ENCODE measurements around the gene AOPEP.

AOPEP gene

DNA sequence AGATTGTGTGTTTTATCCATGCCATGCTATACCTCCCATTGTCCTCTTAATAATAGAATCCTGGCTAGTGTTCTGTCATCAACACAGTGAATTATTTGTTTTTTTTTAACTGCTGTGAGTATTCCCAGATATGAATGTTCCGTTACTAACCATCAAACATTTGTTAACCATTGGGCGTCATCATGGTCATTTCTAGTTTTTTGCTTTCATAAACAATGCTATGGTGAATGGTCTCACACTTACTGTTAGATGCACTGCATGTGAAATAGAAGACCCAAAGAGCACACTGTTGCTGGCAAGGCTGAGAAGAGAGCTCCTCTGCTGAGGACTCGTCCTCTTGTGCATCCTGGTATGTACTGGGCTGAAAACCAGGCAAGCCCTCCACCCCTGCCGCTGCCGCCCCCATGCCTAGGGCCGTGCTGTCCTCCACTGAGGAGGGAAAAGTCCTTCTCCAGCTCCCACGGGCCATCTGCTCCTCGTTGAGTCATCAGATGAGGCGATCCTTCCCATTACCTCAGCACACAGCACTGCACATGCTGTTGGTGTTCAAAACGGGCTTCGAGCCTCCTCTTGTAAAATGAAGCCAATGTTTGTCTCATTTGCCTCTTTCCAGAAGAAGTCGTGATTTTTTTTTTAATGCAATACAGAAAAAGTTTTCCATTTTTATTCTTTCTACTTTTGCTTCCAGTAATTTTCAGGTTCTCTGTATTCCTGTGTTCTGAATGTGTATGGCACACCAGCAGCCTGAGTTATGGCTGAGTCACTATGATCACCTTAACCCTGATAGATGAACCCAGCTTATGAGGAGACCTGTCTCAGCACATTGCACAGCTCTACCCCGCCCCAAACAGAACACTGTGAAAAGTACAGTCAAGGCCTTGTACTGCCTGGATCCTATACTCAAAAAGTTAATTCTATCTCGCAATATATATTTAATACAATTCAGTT lies 219.0 kb downstream of the AOPEP start:
- DNase-seq (ENCODE audit: extremely low read depth, low read depth): no peak
- TF ChIP-seq, protein P1, sequence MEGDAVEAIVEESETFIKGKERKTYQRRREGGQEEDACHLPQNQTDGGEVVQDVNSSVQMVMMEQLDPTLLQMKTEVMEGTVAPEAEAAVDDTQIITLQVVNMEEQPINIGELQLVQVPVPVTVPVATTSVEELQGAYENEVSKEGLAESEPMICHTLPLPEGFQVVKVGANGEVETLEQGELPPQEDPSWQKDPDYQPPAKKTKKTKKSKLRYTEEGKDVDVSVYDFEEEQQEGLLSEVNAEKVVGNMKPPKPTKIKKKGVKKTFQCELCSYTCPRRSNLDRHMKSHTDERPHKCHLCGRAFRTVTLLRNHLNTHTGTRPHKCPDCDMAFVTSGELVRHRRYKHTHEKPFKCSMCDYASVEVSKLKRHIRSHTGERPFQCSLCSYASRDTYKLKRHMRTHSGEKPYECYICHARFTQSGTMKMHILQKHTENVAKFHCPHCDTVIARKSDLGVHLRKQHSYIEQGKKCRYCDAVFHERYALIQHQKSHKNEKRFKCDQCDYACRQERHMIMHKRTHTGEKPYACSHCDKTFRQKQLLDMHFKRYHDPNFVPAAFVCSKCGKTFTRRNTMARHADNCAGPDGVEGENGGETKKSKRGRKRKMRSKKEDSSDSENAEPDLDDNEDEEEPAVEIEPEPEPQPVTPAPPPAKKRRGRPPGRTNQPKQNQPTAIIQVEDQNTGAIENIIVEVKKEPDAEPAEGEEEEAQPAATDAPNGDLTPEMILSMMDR (IDR thresholded peaks at IDR 0.05; ENCODE audit: low read depth, low read length): no peak

DNA sequence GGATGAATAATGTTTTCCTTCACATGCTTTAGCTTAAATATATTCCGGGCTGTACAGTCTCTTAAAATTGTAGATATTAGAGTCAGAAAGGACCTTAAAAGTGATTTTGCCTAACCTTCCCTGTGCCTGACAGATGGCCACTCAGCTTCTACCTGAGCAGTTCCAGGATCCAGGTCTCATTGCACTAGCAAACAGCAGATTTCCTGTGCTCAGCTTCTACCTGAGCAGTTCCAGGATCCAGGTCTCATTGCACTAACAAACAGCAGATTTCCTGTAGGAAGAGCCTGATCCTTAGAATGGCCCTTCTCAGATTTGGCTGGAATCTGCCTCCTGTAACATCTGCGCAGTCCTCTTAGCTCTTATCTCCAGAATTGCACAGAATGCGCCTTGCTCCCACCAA lies 219.8 kb downstream of the AOPEP start:
- DNase-seq (ENCODE audit: extremely low read depth, low read depth): no peak
- TF ChIP-seq, protein P1 (IDR thresholded peaks at IDR 0.05; ENCODE audit: low read depth, low read length): no peak

DNA sequence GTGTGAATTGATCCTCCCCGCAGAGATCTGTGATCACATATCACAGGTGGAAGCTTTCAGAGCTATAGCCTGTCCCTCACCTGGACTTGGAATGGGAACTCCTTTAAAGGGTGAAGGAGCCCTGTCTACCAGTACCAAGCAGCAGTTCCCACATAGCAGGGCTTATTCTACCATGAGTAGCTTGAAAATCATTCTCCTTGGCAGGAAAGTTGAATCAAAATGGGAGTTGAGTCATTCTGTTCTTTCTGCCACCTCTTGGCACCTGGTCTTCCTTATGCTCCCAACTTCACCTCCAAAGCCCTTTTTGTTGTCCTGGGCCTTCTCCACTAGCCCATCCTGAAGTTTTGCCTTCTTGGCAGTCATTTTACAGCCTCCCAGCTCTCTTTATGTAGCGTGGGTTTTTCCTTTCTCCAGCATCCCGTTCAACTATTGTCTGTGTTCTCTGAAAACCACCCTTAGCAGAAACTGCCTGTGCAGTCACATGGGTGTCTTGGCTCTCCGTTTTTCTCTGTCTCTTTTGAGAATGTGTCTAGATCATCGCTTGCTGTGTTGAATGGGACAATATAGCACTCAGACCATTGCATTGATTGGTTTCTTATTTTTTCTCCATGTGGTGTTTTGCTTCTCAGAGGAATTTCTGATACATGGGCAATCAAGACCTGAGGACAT lies 222.2 kb downstream of the AOPEP start:
- no peak for DNase-seq (ENCODE audit: extremely low read depth, low read depth)
- TF ChIP-seq, protein P1 (IDR thresholded peaks at IDR 0.05; ENCODE audit: low read depth, low read length): no peak

DNA sequence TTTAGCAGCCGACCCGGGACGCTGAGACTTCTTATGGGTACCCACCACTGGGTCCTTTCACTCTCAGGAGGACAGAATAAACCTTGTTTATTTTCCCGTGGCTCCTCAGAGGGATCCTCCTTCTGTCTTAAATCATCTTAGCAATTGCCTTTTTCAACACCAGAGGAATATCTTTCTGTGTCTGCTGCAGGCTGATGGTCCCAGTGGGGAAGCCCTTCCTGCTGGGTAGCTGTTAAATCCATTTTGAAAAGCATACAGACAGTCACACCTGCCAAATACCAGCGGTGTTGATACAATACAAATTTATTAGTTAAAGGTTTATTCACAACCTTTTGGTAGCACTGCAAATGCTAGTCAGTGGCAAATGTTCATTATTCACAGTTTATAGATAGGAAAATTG lies 222.9 kb downstream of the AOPEP start:
- TF ChIP-seq, protein P1 (IDR thresholded peaks at IDR 0.05; ENCODE audit: low read depth, low read length): no peak

GRCh38 chr9:94950040-94950578 lies 223.6 kb downstream of the AOPEP start:
- TF ChIP-seq, protein P1 (IDR thresholded peaks at IDR 0.05; ENCODE audit: low read depth, low read length): no peak
- DNase-seq (ENCODE audit: extremely low read depth, low read depth): no peak

More for the DNA sequence above, 222.9 kb downstream of the AOPEP start:
- no peak for DNase-seq (ENCODE audit: extremely low read depth, low read depth)

DNA sequence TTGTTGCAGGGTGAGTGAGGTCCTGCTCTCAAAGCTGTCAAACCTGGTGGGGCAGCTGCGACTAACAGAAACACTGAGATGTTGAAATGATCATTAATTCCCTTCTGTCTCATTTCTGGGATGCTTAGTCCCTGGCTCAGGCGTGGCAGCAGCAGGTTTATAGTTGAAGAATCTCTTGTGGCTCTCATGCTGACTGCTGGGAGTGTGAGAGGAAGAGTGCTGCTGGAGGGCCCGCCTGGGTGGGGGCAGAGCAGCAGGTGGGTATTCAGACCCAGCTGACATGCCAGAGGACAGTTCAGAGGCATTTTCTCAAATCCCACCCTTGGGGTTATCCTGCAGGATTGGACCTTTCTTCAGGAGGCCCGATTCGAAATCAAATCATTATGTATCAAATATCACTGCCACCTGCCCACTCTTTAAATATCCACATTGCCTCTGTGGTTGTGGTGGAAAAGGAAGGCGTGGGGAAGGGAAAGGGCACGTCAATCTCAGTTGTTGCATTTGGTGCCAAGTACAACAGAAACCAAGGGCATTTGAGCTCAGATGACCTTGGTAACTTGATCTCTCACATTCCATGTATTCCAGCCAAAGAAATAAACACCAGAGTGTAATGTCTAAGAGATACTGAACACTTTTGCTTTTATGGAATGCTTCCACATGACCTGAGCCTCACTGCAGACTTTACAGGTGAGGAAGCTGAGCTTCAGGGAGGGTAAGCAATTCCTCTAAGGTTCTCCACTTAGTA lies 224.3 kb downstream of the AOPEP start:
- TF ChIP-seq, protein P1 (IDR thresholded peaks at IDR 0.05; ENCODE audit: low read depth, low read length): no peak
- no peak for DNase-seq (ENCODE audit: extremely low read depth, low read depth)
